Thymus (tissue), 11 donors: ENCODE data around the gene NUP85. TPM values are rescaled to one million over a fixed set of nuclear protein-coding genes. Genes with fewer than 3 reads are reported as not detected.
A peak's percentile ranks its signal among the peaks of the same experiment; 100 is the strongest.

Experiments used
- DNase-seq, 9 donors: peaks; one replicate each; pipeline ENCODE4 v3.0.0-alpha.2; 2013; ENCODE audit warnings: low spot score in 9 of 9, low read depth in 6 of 9, missing footprints in 1 of 9
- H3K27ac ChIP-seq, 2 donors: one replicate each; pipeline ENCODE4 v1.5.1; 2013; ENCODE audit warnings: control low read depth in 1 of 2, low read depth in 1 of 2, low read length in 1 of 2, mild to moderate bottlenecking in 1 of 2, moderate library complexity in 1 of 2
- H3K27me3 ChIP-seq, 2 donors: one replicate each; pipeline ENCODE4 v1.5.1; 2013; ENCODE audit warnings: low read length in 1 of 2; ENCODE audit not compliant: control insufficient read depth in 2 of 2, insufficient read depth in 1 of 2
- H3K36me3 ChIP-seq, 2 donors: one replicate each; pipeline ENCODE4 v1.5.1; 2013; ENCODE audit warnings: low read length in 1 of 2, mild to moderate bottlenecking in 1 of 2, moderate library complexity in 1 of 2; ENCODE audit not compliant: control insufficient read depth in 2 of 2, insufficient read depth in 2 of 2
- H3K4me1 ChIP-seq, 2 donors: one replicate each; pipeline ENCODE4 v1.5.1; 2013; ENCODE audit warnings: low read length in 2 of 2; ENCODE audit not compliant: control insufficient read depth in 2 of 2, insufficient read depth in 2 of 2
- H3K4me3 ChIP-seq, 2 donors: one replicate each; pipeline ENCODE4 v1.5.1; 2013; ENCODE audit warnings: low read length in 2 of 2, control low read depth in 1 of 2, mild to moderate bottlenecking in 1 of 2
- H3K9me3 ChIP-seq, 2 donors: one replicate each; pipeline ENCODE4 v1.5.1; 2013; ENCODE audit warnings: low read length in 1 of 2, mild to moderate bottlenecking in 1 of 2; ENCODE audit not compliant: control insufficient read depth in 2 of 2, insufficient read depth in 1 of 2
- WGBS: extraction: QIAGEN DNeasy Blood & Tissue Kit; methylation state at CpG from one replicate; pipeline ENCODE4 v1.1.7; 2013; 5-methylcytosine and 5-hydroxymethylcytosine counted together
- polyA plus RNA-seq: library from polyadenylated mRNA; stranded (reverse); fragments of 200-250 nt; gene quantifications from one replicate; pipeline ENCODE4 v1.2.3, GENCODE V29; 2013
- total RNA-seq: library from RNA; stranded (reverse); fragments of 120-200 nt; gene quantifications from one replicate; pipeline ENCODE4 v1.2.4, GENCODE V29; 2013
- donor health status: healthy.

NUP85 gene
- total and polyA plus RNA-seq, 2 donors, result 54.5 to 88.3 TPM

GRCh38 chr17:75241502-75241901 is 36.0 kb downstream of the NUP85 start:
- H3K27ac ChIP-seq, result no peak overlapping the region

GRCh38 chr17:75241996-75242460 is 36.5 kb downstream of the NUP85 start:
- DNase-seq, result no peak
- Histone ChIP-seq H3K4me3 (no peak overlapping the region), H3K4me1 (peaks cover 26 to 43% of the 10 kb centered on the region in 2 donors), H3K36me3 (peaks cover 87 to 95% of the 10 kb centered on the region in 2 donors), H3K27me3 (no peaks in the 10 kb centered on the region), H3K9me3 (no peaks in the 10 kb centered on the region), H3K27ac (no peak overlapping the region)
- WGBS, result 97% methylated on average over 15 of the region's 15 CpGs

More at GRCh38 chr17:75241502-75241901, 36.0 kb downstream of the NUP85 start:
- peaks cover 90 to 99% of the 10 kb centered on the region in 2 donors for H3K36me3 ChIP-seq
- 96% methylated on average over 9 of the region's 9 CpGs for WGBS
- H3K27me3 ChIP-seq, result no peaks in the 10 kb centered on the region
- H3K9me3 ChIP-seq, result no peaks in the 10 kb centered on the region
- DNase-seq, result no peak
- peaks cover 26 to 43% of the 10 kb centered on the region in 2 donors for H3K4me1 ChIP-seq
- H3K4me3 ChIP-seq, result no peak overlapping the region

GRCh38 chr17:75242461-75243042 is 37.1 kb downstream of the NUP85 start:
- 87% methylated on average over 17 of the region's 17 CpGs for WGBS
- Histone ChIP-seq H3K9me3 (no peaks in the 10 kb centered on the region), H3K36me3 (peaks cover 81 to 92% of the 10 kb centered on the region in 2 donors), H3K27ac (no peak overlapping the region), H3K4me1 (peaks cover 26 to 43% of the 10 kb centered on the region in 2 donors), H3K4me3 (no peak overlapping the region), H3K27me3 (no peaks in the 10 kb centered on the region)
- DNase-seq, result no peak

- Histone ChIP-seq H3K4me1 (peaks cover 26 to 43% of the 10 kb centered on the region in 2 donors), H3K9me3 (no peaks in the 10 kb centered on the region), H3K36me3 (peaks cover 70 to 79% of the 10 kb centered on the region in 2 donors), H3K4me3 (no peak overlapping the region), H3K27ac (peak overlapping the region; percentile 49 to 65), H3K27me3 (no peaks in the 10 kb centered on the region)
- WGBS, result 26% methylated on average over 22 of the region's 22 CpGs
- peak in 3 of 9 donors; percentile 12 to 70 (median 42) for DNase-seq
Measured at GRCh38 chr17:75244133-75244866, 38.8 kb downstream of the NUP85 start.

- 84% methylated on average over 6 of the region's 6 CpGs for WGBS
- H3K27ac ChIP-seq, result peak overlapping the region; percentile 49 to 65
- no peak for DNase-seq
- H3K4me3 ChIP-seq, result no peak overlapping the region
- H3K4me1 ChIP-seq, result peaks cover 26 to 48% of the 10 kb centered on the region in 2 donors
- peaks cover 63 to 72% of the 10 kb centered on the region in 2 donors for H3K36me3 ChIP-seq
- H3K27me3 ChIP-seq, result no peaks in the 10 kb centered on the region
- no peaks in the 10 kb centered on the region for H3K9me3 ChIP-seq
Measured at GRCh38 chr17:75245011-75245410, 39.5 kb downstream of the NUP85 start.

- H3K4me3 ChIP-seq, result no peak overlapping the region
- H3K27ac ChIP-seq, result no peak overlapping the region
- WGBS, result 99% methylated on average over 12 of the region's 12 CpGs
- no peaks in the 10 kb centered on the region for H3K27me3 ChIP-seq
- H3K4me1 ChIP-seq, result peaks cover 26 to 51% of the 10 kb centered on the region in 2 donors
- H3K36me3 ChIP-seq, result peaks cover 49 to 58% of the 10 kb centered on the region in 2 donors
- H3K9me3 ChIP-seq, result no peaks in the 10 kb centered on the region
- DNase-seq, result no peak
Measured at GRCh38 chr17:75246404-75246803, 40.9 kb downstream of the NUP85 start.

GRCh38 chr17:75249564-75249963 is 44.1 kb downstream of the NUP85 start:
- 90% methylated on average over 4 of the region's 4 CpGs for WGBS
- Histone ChIP-seq H3K27ac (peak overlapping the region in 1 of 2 donors; percentile 49), H3K4me1 (peaks cover 12 to 31% of the 10 kb centered on the region in 2 donors), H3K27me3 (no peaks in the 10 kb centered on the region), H3K36me3 (peaks cover 26 to 27% of the 10 kb centered on the region in 2 donors), H3K4me3 (no peak overlapping the region), H3K9me3 (no peaks in the 10 kb centered on the region)
- no peak for DNase-seq

- Histone ChIP-seq H3K4me3 (no peak overlapping the region), H3K27me3 (no peaks in the 10 kb centered on the region), H3K9me3 (no peaks in the 10 kb centered on the region), H3K27ac (peak overlapping the region; percentile 42 to 49), H3K4me1 (peaks cover 7 to 26% of the 10 kb centered on the region in 2 donors), H3K36me3 (peaks cover 22 to 23% of the 10 kb centered on the region in 2 donors)
- DNase-seq, result peak in 1 of 9 donors; percentile 42
- 77% methylated on average over 11 of the region's 11 CpGs for WGBS
Measured at GRCh38 chr17:75250009-75250471, 44.6 kb downstream of the NUP85 start.
